ENCODE measurements around the gene PRDM11. TPM values are rescaled to one million over a fixed set of nuclear protein-coding genes. Genes with fewer than 3 reads are reported as not detected.

Gene PRDM11
- total and polyA plus RNA-seq, 4 donors = 3.7 to 35.1 (median 14.1) TPM

GRCh38 chr11:45108070-45109064 is 38.1 kb upstream of the PRDM11 start:
- Histone ChIP-seq H3K4me3 (no peak overlapping the region), H3K4me1 (ENCODE audit: control insufficient read depth in 5 of 5, insufficient read depth in 5 of 5, low read length in 5 of 5) (no peaks in the 10 kb centered on the region), H3K36me3 (ENCODE audit: control insufficient read depth in 4 of 4, insufficient read depth in 4 of 4, low read length in 4 of 4) (no peaks in the 10 kb centered on the region), H3K27me3 (ENCODE audit: control insufficient read depth in 3 of 3, insufficient read depth in 3 of 3, low read length in 2 of 3) (peaks cover 0 to 6% (median 0%) of the 10 kb centered on the region in 3 donors), H3K27ac (ENCODE audit: low read depth in 1 of 2, low read length in 1 of 2) (no peak overlapping the region), H3K9me3 (ENCODE audit: control insufficient read depth in 4 of 4, insufficient read depth in 3 of 4, low read length in 3 of 4) (no peaks in the 10 kb centered on the region), H3K9ac (ENCODE audit: insufficient read depth in 1 of 2, low read length in 2 of 2) (no peak overlapping the region)
- DNase-seq (no peak), ATAC-seq (ENCODE audit: insufficient read depth, low FRiP score) (no peak)
- TF ChIP-seq, protein P1, sequence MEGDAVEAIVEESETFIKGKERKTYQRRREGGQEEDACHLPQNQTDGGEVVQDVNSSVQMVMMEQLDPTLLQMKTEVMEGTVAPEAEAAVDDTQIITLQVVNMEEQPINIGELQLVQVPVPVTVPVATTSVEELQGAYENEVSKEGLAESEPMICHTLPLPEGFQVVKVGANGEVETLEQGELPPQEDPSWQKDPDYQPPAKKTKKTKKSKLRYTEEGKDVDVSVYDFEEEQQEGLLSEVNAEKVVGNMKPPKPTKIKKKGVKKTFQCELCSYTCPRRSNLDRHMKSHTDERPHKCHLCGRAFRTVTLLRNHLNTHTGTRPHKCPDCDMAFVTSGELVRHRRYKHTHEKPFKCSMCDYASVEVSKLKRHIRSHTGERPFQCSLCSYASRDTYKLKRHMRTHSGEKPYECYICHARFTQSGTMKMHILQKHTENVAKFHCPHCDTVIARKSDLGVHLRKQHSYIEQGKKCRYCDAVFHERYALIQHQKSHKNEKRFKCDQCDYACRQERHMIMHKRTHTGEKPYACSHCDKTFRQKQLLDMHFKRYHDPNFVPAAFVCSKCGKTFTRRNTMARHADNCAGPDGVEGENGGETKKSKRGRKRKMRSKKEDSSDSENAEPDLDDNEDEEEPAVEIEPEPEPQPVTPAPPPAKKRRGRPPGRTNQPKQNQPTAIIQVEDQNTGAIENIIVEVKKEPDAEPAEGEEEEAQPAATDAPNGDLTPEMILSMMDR (IDR thresholded peaks at IDR 0.05; ENCODE audit: control extremely low read depth, extremely low read depth) = no peak
- 71 to 88% methylated on average over 14 of the region's 14 CpGs for WGBS, 2 donors

- DNase-seq = no peak
- no peak overlapping the region for H3K27ac ChIP-seq (ENCODE audit: low read depth in 1 of 2, low read length in 1 of 2)
- TF ChIP-seq, protein P1 (IDR thresholded peaks at IDR 0.05; ENCODE audit: control extremely low read depth, extremely low read depth) = no peak
- peaks cover 0 to 6% (median 0%) of the 10 kb centered on the region in 3 donors for H3K27me3 ChIP-seq (ENCODE audit: control insufficient read depth in 3 of 3, insufficient read depth in 3 of 3, low read length in 2 of 3)
- H3K4me3 ChIP-seq = no peak overlapping the region
- no peaks in the 10 kb centered on the region for H3K9me3 ChIP-seq (ENCODE audit: control insufficient read depth in 4 of 4, insufficient read depth in 3 of 4, low read length in 3 of 4)
- no peaks in the 10 kb centered on the region for H3K36me3 ChIP-seq (ENCODE audit: control insufficient read depth in 4 of 4, insufficient read depth in 4 of 4, low read length in 4 of 4)
- no peak overlapping the region for H3K9ac ChIP-seq (ENCODE audit: insufficient read depth in 1 of 2, low read length in 2 of 2)
- H3K4me1 ChIP-seq (ENCODE audit: control insufficient read depth in 5 of 5, insufficient read depth in 5 of 5, low read length in 5 of 5) = no peaks in the 10 kb centered on the region
- WGBS, 2 donors = 91 to 96% methylated on average over 3 of the region's 3 CpGs
- ATAC-seq (ENCODE audit: insufficient read depth, low FRiP score) = no peak
Measured at GRCh38 chr11:45109400-45109799, 37.0 kb upstream of the PRDM11 start.

GRCh38 chr11:45110562-45110961 is 35.9 kb upstream of the PRDM11 start:
- 6 to 8% methylated on average over 10 of the region's 10 CpGs for WGBS, 2 donors
- DNase-seq (peak; percentile 39 to 87 (median 82)), ATAC-seq (ENCODE audit: insufficient read depth, low FRiP score) (peak; percentile 49)
- H3K36me3 ChIP-seq (ENCODE audit: control insufficient read depth in 4 of 4, insufficient read depth in 4 of 4, low read length in 4 of 4) = no peaks in the 10 kb centered on the region
- no peak overlapping the region for H3K27ac ChIP-seq (ENCODE audit: low read depth in 1 of 2, low read length in 1 of 2)
- H3K9me3 ChIP-seq (ENCODE audit: control insufficient read depth in 4 of 4, insufficient read depth in 3 of 4, low read length in 3 of 4) = no peaks in the 10 kb centered on the region
- TF ChIP-seq, protein P1 (IDR thresholded peaks at IDR 0.05; ENCODE audit: control extremely low read depth, extremely low read depth) = peak; percentile 72
- H3K4me1 ChIP-seq (ENCODE audit: control insufficient read depth in 5 of 5, insufficient read depth in 5 of 5, low read length in 5 of 5) = no peaks in the 10 kb centered on the region
- H3K9ac ChIP-seq (ENCODE audit: insufficient read depth in 1 of 2, low read length in 2 of 2) = no peak overlapping the region
- peaks cover 0 to 6% (median 0%) of the 10 kb centered on the region in 3 donors for H3K27me3 ChIP-seq (ENCODE audit: control insufficient read depth in 3 of 3, insufficient read depth in 3 of 3, low read length in 2 of 3)
- H3K4me3 ChIP-seq = no peak overlapping the region
